Thyroid gland (tissue), 4 donors: Measurements from ENCODE around the gene HOMER2.

Source experiments
- CTCF ChIP-seq, 6 experiments: fragments of 200-600 bp in 3 of 6; fragments of 450-650 bp in 3 of 6; sonication (generic) in 3 of 6; IDR thresholded peaks; one replicate each; pipeline ENCODE4 v1.5.1; 2016 to 2019; ENCODE audit warnings: antibody characterized with exemption in 6 of 6, mild to moderate bottlenecking in 2 of 6, inconsistent platforms in 1 of 6, moderate library complexity in 1 of 6
- POLR2A ChIP-seq, 2 donors: fragments of 450-650 bp; IDR thresholded peaks; one replicate each; pipeline ENCODE4 v1.6.1; 2017; ENCODE audit warnings: antibody characterized with exemption in 2 of 2, mild to moderate bottlenecking in 2 of 2, moderate library complexity in 1 of 2

- TF ChIP-seq CTCF (IDR thresholded peaks at IDR 0.05) (no peak), POLR2A (IDR thresholded peaks at IDR 0.05) (no peak)
Observed at GRCh38 chr15:82808634-82809041, 143.9 kb downstream of the HOMER2 start.
